H4 (cell line): ENCODE data around the gene FFAR1. TPM values are rescaled to one million over a fixed set of nuclear protein-coding genes. Genes with fewer than 3 reads are reported as not detected.
"Not testable (repeated sequence)": the region's sequence is repeated elsewhere in the genome, so short reads cannot be mapped to it uniquely, and the experiment has no call there.

Experiments used
- DNase-seq: peaks from one replicate; pipeline ENCODE4 v3.0.0-alpha.2; 2015; ENCODE audit warnings: low spot score
- total RNA-seq: library from RNA; depleted of rRNA; stranded (reverse); fragments of >200 nt; shearing (Covaris generic); gene quantifications from 2 replicates; pipeline ENCODE4 v1.2.3, GENCODE V29; 2014

Gene FFAR1
- total RNA-seq, 1 experiment from 2014 or later = not detected

- not testable (repeated sequence) for DNase-seq
Measured at GRCh38 chr19:35360081-35360480, 12.4 kb downstream of the FFAR1 start.

GRCh38 chr19:35360880-35361420, 13.2 kb downstream of the FFAR1 start:
- no peak for DNase-seq

- DNase-seq = no peak
Measured at GRCh38 chr19:35362261-35363000, 14.7 kb downstream of the FFAR1 start.

GRCh38 chr19:35363001-35363590, 15.4 kb downstream of the FFAR1 start:
- DNase-seq = no peak

- DNase-seq = no peak
Measured at GRCh38 chr19:35363711-35364425, 16.2 kb downstream of the FFAR1 start.

- no peak for DNase-seq
Measured at GRCh38 chr19:35365303-35365702, 17.6 kb downstream of the FFAR1 start.

GRCh38 chr19:35368378-35368777, 20.7 kb downstream of the FFAR1 start:
- DNase-seq = no peak

- no peak for DNase-seq
Measured at GRCh38 chr19:35369522-35369921, 21.8 kb downstream of the FFAR1 start.

- no peak for DNase-seq
Measured at GRCh38 chr19:35370722-35371121, 23.0 kb downstream of the FFAR1 start, which contains the start of gene GPR42. TSS of gene GPR42 (plus strand) at chr19:35371068. CDS start at chr19:35371360, 292 bp downstream.

- peak; percentile 5 for DNase-seq
Measured at GRCh38 chr19:35373492-35373891, 25.8 kb downstream of the FFAR1 start.

GRCh38 chr19:35374031-35374430, 26.3 kb downstream of the FFAR1 start:
- not testable (repeated sequence) for DNase-seq

- peak; percentile 16 for DNase-seq
Measured at GRCh38 chr19:35375505-35376307, 28.0 kb downstream of the FFAR1 start.

- peak; percentile 2 for DNase-seq
Measured at GRCh38 chr19:35377656-35378055, 30.0 kb downstream of the FFAR1 start.

GRCh38 chr19:35378356-35378755, 30.7 kb downstream of the FFAR1 start:
- DNase-seq = no peak

- DNase-seq = not testable (repeated sequence)
Measured at GRCh38 chr19:35379545-35379944, 31.8 kb downstream of the FFAR1 start.

- no peak for DNase-seq
Measured at GRCh38 chr19:35379992-35380391, 32.3 kb downstream of the FFAR1 start.

- peak; percentile 3 for DNase-seq
Measured at GRCh38 chr19:35380450-35381124, 32.9 kb downstream of the FFAR1 start.

- no peak for DNase-seq
Measured at GRCh38 chr19:35381318-35381717, 33.6 kb downstream of the FFAR1 start.

- DNase-seq = no peak
Measured at GRCh38 chr19:35381926-35382325, 34.2 kb downstream of the FFAR1 start.

- no peak for DNase-seq
Measured at GRCh38 chr19:35383536-35383935, 35.8 kb downstream of the FFAR1 start.
